HTERT RPE-1 (cell line): ENCODE measurements around the gene EIF3K.

Source experiments
- in situ Hi-C: fragments of 300-500 bp; cut with MboI; formaldehyde crosslinking; loops from 4 replicates; pipeline ENCODE4 v1.14.3; 2020; ENCODE audit warnings: low sequenced_read_pairs

The EIF3K gene

GRCh38 chr19:38648769-38649304 lies 29.8 kb downstream of the EIF3K start:
- in situ Hi-C loops = no loop called here

DNA sequence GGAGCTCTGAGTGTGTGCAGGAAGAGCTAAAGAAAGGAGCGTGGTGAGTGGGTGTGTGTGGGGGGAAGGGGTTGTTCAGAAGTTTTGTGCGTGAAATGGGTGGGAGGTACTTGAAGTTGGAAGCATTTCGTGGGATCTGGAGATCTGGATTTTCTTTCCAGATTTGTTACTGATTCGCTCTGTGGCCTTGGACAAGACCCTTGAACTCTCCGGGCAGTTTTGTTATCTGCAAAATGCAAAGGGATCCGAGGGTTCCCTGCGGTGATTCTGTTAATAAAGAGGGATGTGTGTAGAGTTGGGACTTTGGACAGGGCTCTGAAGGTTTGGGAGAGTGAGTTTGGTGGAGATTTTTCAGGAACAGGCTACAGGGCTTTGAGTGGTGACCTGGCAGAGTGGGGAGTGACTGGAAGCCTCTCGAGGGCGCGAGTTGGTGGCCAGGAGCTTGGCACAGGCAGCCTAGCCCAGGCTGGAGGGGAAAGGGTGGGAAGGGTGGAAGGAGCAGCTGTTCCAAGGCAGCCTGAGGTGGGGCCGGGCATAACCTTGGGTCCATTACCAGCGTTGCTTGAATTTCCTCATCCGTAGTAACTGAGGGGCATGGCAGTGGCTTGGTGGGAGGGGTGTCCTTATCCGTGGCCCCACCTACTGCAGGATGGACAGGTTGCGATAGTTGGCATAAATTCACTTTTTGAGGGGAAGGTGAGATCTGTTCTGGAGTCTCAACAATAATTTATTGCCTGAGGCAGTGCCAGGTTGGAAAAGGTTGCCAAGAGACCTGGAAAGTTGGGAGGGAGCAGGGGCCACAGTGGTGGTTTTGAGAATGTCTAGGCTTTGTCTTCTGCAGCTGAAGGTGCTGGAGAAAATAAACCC lies 30.6 kb downstream of the EIF3K start:
- in situ Hi-C loops = no loop called here

DNA sequence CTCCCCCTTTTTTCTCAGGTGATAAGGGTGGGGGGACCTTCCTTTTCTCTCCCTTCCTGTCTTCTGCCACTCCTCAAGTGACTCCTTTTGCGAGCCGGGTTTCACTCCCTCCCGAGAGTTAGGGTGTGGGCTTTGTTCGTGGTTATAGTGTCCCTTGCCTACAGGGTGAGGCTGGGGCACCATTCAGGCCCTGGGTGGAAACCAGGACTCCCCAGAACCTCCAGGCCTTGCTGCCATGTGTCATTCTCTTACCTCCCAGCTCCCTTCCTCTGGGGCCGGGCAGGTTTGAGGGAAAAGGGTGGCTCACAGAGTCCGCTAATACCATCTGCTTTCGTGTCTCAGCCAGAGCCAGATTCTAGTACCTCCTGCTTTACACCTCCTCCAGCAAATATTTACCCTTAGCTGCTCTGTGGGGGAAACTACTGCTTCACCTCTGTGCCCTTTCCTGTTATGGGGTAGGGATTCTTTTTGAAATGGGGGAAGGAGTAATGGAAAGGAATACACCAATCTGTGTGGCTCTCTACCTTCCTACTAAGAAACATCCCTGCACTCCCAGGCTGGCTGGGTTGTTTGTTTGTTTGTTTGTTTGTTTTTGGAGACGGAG lies 31.3 kb downstream of the EIF3K start:
- in situ Hi-C loops = no loop called here

GRCh38 chr19:38650911-38651584 lies 32.1 kb downstream of the EIF3K start:
- in situ Hi-C loops = no loop called here

DNA sequence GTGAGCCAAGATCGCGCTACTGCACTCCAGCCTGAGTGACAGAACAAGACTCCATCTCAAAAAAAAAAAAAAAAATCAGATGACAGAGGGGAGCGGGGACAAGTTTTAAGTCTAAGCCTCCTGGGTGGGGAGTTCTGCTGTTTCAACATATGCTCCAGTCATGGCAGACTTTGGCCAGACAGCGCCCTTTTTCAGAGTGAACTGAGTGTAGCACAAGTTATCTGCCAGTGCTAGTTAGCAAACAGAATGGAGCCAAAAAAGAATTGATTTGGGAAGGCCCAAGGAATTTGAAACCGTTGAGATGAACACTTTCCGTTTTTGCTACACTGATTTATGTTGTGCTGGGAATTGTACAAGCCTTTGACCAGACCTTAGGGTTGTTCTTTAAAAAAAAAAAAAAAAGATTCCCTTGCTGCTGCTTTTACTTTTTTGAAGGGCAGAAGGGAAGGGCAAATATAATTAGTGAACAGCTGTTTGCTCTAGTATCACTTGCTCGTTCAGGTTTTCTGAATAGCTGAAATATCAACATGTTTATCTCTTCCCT lies 34.1 kb downstream of the EIF3K start:
- in situ Hi-C loops = no loop called here

GRCh38 chr19:38654628-38655055 lies 35.7 kb downstream of the EIF3K start:
- in situ Hi-C loops = no loop called here

DNA sequence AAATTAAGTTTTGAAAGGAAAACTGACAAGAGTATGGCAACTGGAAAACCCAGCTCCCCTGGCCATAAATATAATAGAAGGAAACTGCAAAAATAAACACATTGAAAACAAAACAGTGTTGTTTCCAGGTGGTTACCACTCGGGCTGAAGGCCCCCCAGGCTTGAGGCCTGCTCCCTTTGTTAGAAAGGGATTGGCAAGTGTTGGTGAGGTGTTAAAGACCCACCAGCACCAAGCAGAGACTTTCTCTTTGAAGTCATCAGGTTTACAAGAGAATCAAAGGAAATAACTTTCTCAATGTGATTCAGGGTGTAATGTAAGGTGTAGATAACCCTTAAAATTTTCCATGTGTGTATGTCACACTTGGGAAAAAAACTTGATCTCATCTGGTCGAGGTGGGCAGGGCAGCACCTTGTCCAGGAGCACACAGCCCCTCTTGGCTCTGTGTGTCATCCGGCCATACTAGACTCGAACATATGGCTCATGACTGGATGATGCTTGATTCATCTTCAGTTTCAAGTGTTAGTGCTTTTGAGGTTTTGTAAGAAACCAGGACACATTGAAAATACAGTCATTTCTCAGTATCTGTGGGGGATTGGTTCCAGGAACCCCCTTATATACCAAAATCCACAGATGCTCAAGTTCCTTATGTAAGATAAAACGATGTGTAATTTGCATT lies 36.3 kb downstream of the EIF3K start:
- in situ Hi-C loops = no loop called here

DNA sequence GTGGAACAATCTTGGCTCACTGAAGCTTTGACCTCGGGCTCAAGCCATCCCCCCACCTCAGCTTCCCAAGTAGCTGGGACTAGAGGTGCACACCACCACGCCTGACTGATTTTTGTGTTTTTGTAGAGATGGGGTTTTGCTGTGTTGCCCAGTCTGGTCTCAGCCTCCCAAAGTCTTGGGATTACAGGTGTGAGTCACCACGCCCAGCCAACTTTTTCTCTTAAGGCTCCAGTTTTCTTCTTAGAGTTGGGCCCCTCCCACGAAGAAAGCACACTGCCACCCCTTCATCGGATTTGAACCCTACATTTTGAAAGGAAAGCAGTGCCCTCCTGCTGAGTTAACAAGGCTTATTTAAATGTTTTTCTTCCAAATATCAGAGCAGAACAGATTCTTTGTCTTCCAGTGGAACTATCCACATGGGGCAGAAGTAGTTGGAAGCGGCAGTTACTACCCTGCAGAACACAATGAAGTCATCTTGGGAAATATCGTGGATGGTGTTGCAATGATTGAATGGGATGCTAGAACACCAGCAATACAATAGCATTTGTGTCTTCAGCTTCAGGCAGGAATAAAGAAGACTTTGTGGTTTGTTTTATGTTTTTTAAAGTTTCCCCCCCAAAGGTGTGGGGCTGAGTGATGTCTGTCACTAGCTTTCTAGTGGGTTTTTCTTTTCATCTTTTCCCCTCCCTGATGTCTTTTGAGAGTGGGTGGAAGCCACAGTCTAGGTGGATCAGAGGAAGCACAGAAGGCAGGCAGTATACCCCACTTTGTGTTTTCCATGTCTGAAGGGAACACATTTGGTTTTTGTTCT lies 37.4 kb downstream of the EIF3K start:
- in situ Hi-C loops = no loop called here

GRCh38 chr19:38657633-38658222 lies 38.7 kb downstream of the EIF3K start:
- in situ Hi-C loops = no loop called here

DNA sequence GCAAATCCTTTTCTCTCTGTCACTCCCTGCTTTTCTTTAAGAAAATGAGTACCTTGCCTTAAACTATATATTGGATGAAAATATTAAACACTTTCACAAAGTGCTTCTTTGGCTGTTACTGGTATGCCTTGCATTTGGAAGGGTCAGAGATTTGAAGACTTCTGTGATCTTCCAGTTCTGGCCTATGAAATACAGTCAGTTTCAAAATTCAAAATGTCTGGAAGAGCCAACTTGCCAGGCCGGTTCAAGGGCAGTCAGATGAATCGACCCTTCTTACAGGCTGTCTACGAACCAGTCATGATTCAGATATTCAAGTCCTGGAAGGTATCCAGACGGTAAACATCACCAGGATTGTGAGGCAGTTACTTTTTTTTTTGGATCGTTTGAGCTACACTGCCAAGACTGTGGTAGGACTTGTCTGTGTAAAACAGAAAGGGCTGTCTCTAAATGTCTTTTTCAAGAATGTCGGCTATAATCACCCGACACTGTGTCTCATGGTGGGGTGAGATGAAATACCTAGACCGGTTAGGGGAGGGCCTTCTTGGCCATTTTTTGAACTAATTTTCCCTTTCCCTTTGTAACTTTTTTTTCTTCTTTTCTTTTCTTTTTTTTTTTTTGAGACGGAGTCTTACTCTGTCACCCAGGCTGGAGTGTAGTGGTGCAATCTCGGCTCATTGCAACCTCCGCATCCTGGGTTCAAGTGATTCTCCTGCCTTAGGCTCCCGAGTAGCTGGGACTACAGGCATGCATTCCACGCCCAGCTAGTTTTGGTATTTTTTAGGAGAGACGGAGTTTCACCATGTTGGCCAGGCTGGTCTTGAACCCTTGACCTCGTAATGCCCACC lies 39.7 kb downstream of the EIF3K start:
- in situ Hi-C loops = no loop called here

- in situ Hi-C loops = no loop called here
Observed at GRCh38 chr19:38660724-38661123, 41.7 kb downstream of the EIF3K start.

DNA sequence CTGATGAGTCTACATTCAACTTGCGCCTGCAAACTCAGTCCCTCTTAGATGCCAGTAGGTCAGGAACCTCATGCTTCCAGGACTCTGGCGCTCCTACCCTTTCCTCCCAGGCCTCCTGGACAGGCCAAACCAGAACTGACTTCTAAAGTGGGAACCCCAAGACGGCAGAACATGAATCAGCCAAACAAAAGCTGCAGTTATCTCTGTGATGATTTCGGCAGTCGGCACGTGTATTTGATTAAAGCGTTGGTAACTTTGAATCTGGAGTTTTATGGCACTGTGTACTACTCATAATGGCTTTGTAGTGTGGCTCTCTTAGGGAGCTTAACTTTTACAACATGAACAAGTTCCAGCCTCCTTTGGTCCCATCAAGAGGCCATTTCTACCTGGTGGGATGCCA lies 42.1 kb downstream of the EIF3K start:
- in situ Hi-C loops = no loop called here

GRCh38 chr19:38661996-38662395 lies 43.0 kb downstream of the EIF3K start:
- in situ Hi-C loops = no loop called here

GRCh38 chr19:38662537-38663155 lies 43.7 kb downstream of the EIF3K start:
- in situ Hi-C loops = no loop called here

DNA sequence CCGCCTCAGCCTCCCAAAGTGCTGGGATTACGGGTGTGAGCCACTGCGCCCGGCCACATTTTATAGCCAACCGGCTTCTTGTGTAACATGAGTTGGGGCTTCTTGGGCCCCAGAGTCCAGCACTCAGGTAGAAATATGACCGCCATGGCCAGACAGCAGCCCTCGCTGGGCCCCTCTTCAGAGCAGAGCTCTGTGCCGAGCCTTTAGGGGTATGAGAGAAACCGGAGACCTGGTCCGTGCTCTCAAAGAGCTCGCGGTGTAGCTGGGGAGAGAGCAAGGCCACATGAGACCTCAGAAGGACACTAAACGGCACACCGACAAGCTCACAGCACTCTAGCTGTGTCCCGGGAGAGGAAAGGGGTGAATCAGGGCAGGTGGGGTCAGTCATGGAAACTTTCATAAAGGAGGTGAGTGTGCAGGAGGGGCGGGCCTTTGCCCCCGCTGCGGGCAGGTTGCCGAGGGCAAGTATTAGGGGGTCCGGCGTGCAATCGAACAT lies 44.2 kb downstream of the EIF3K start:
- in situ Hi-C loops = no loop called here

GRCh38 chr19:38663957-38664502 lies 45.0 kb downstream of the EIF3K start:
- in situ Hi-C loops = no loop called here

- in situ Hi-C loops = no loop called here
Observed at GRCh38 chr19:38664503-38665211, 45.7 kb downstream of the EIF3K start.
